GM12878 (cell line): ENCODE data around the gene EML3. TPM values are rescaled to one million over a fixed set of nuclear protein-coding genes. Genes with fewer than 3 reads are reported as not detected.

ENCODE experiments used
- ATAC-seq: fragments of 200-7000 bp; cut with Tn5 transposase; 3 replicates; pipeline ENCODE4 v1.9.1; 2020; ENCODE audit warnings: mild to moderate bottlenecking, moderate library complexity
- BruUV-seq: library from RNA; stranded (reverse); fragments of 400-500 nt; replicated peaks from 2 replicates; lab custom pipeline; 2021; lab: Mats Ljungman, UMichigan
- CTCF ChIA-PET: fragments of 300-600 bp; sonication (Branson Sonifier 250); formaldehyde crosslinking; extraction: SDS; loops from one replicate; lab custom pipeline; 2021; ENCODE audit warnings: inconsistent platforms; lab: Yijun Ruan, JAX
- POLR2A ChIA-PET: fragments of 350-600 bp; formaldehyde crosslinking; extraction: SDS; loops from one replicate; lab custom pipeline; 2021; ENCODE audit warnings: inconsistent platforms; lab: Charles Lee
- RAD21 ChIA-PET: fragments of 300-600 bp; sonication (Branson Sonifier 250); formaldehyde crosslinking; loops from one replicate; lab custom pipeline; 2023; ENCODE audit warnings: antibody characterized with exemption; ENCODE audit not compliant: unreplicated experiment; lab: Charles Lee
- SMC1A ChIA-PET: fragments of 300-600 bp; sonication (Branson Sonifier 250); formaldehyde crosslinking; loops from one replicate; lab custom pipeline; 2023; ENCODE audit not compliant: unreplicated experiment, uncharacterized antibody; lab: Charles Lee
- DNase-seq: peaks from one replicate; pipeline ENCODE4 v3.0.0-alpha.2; 2011; ENCODE audit warnings: low read depth, low spot score
- FAIRE-seq: peaks from 3 replicates; lab custom pipeline; 2011; peaks lifted over from hg19 to GRCh38; lab: Jason Lieb, UNC
- H2AFZ ChIP-seq: 2 replicates; pipeline ENCODE4 v1.6.0; 2011; ENCODE audit warnings: low read depth, low read length, control low read depth; ENCODE audit not compliant: control insufficient read depth
- H3K27ac ChIP-seq: 2 replicates; pipeline ENCODE4 v1.5.1; 2011; ENCODE audit warnings: control low read depth; ENCODE audit not compliant: control insufficient read depth, insufficient read depth
- H3K27me3 ChIP-seq, 2 experiments: replicated peaks in 1 of 2; 2 replicates each; pipeline versions ENCODE4 v1.6.0 to v1.6.1; 2011; ENCODE audit warnings: low read length in 1 of 2; ENCODE audit not compliant: control insufficient read depth in 2 of 2, insufficient read depth in 2 of 2
- H3K36me3 ChIP-seq, 2 experiments: 2 replicates each; pipeline ENCODE4 v1.5.1; 2011; ENCODE audit warnings: low read length in 1 of 2; ENCODE audit not compliant: control insufficient read depth in 2 of 2, insufficient read depth in 2 of 2
- H3K4me1 ChIP-seq: 2 replicates; pipeline ENCODE4 v1.6.1; 2011; ENCODE audit warnings: mild to moderate bottlenecking, low read length, moderate library complexity, mixed read lengths; ENCODE audit not compliant: control insufficient read depth, insufficient read depth
- H3K4me2 ChIP-seq: 2 replicates; pipeline ENCODE4 v1.6.0; 2011; ENCODE audit warnings: control low read depth; ENCODE audit not compliant: control insufficient read depth, insufficient read depth
- H3K4me3 ChIP-seq: fragments of 200-600 bp; sonication (generic); 2 replicates; pipeline ENCODE4 v1.5.1; 2016
- H3K79me2 ChIP-seq: 2 replicates; pipeline ENCODE4 v1.6.0; 2011; ENCODE audit warnings: low read length; ENCODE audit not compliant: control insufficient read depth, insufficient read depth
- H3K9ac ChIP-seq: 2 replicates; pipeline ENCODE4 v1.8.0; 2011; ENCODE audit warnings: low read length, control low read depth, mixed read lengths; ENCODE audit not compliant: control insufficient read depth, insufficient read depth
- H3K9me3 ChIP-seq: replicated peaks from 3 replicates; pipeline ENCODE4 v1.5.1; 2011; ENCODE audit warnings: mild to moderate bottlenecking, low read length; ENCODE audit not compliant: control insufficient read depth, insufficient read depth
- H4K20me1 ChIP-seq: 2 replicates; pipeline ENCODE4 v1.6.0; 2011; ENCODE audit not compliant: control insufficient read depth, insufficient read depth
- BCL11A ChIP-seq: IDR thresholded peaks from 2 replicates; pipeline ENCODE4 v1.6.1; 2011; ENCODE audit warnings: low read depth, low read length
- MXI1 ChIP-seq: fragments of 150-350 bp; IDR thresholded peaks from 2 replicates; pipeline ENCODE4 v1.6.1; 2011; ENCODE audit warnings: low read depth, mild to moderate bottlenecking, inconsistent platforms, low read length, improper control_type of control experiment
- MYB ChIP-seq: fragments of 150-350 bp; IDR thresholded peaks from 2 replicates; pipeline ENCODE4 v1.6.1; 2014; ENCODE audit warnings: mild to moderate bottlenecking, low read depth, low read length, borderline replicate concordance
- POLR2A ChIP-seq: IDR thresholded peaks from 2 replicates; pipeline ENCODE4 v1.6.1; 2011; ENCODE audit warnings: low read depth, mild to moderate bottlenecking, low read length
- REST ChIP-seq: IDR thresholded peaks from 2 replicates; pipeline ENCODE4 v1.6.1; 2012; ENCODE audit warnings: mild to moderate bottlenecking, low read depth, low read length
- WGBS: methylation state at CpG from one replicate; pipeline ENCODE4 v1.1.6; 2016; ENCODE audit warnings: low lambda C conversion rate; ENCODE audit not compliant: insufficient replicate concordance, insufficient coverage; ENCODE audit errors: missing lambda C conversion rate; 5-methylcytosine and 5-hydroxymethylcytosine counted together
- in situ Hi-C: fragments of 300-500 bp; cut with MboI; formaldehyde crosslinking; loops from 9 replicates; pipeline ENCODE4 v1.14.3; 2018; ENCODE audit warnings: mixed read lengths
- intact Hi-C: fragments of 100-400 bp; cut with micrococcal nuclease; formaldehyde crosslinking; loops from one replicate; pipeline ENCODE4 v1.14.2; 2022; ENCODE audit not compliant: unreplicated experiment
- polyA plus RNA-seq, 11 experiments: library from polyadenylated mRNA; depleted of rRNA in 4 of 11; unstranded in 6 of 11; stranded (reverse) in 5 of 11; fragments of >200 nt; fragmentation: Nextera tagmentation in 4 of 11; fragmentation: Illumina TruSeq in 1 of 11; extraction: Ambion mirVana in 4 of 11; extraction: Trizol in 1 of 11; gene quantifications; 1 replicate in 1 of 11; 2 replicates in 10 of 11; pipeline versions ENCODE4 v1.2.1 to v1.2.3, GENCODE V29; 2011 to 2016; ENCODE audit warnings: inconsistent platforms in 2 of 11, missing spikeins in 2 of 11, low read depth in 1 of 11
- total RNA-seq, 4 experiments: library from RNA; depleted of rRNA in 3 of 4; stranded (reverse); fragments of >200 nt in 3 of 4; fragmentation: Illumina TruSeq in 1 of 4; extraction: Trizol in 1 of 4; gene quantifications; 2 replicates each; pipeline versions ENCODE4 v1.2.1 to v1.2.3, GENCODE V29; 2013 to 2021
- TF ChIP-seq, protein P1 (sequence below): fragments of 450-650 bp; IDR thresholded peaks from 2 replicates; pipeline ENCODE4 v1.6.1; 2018; ENCODE audit warnings: mild to moderate bottlenecking, low read depth, moderate library complexity; ENCODE audit not compliant: partially characterized antibody

Gene EML3
- total and polyA plus RNA-seq, 10 of the 15 experiments (the other 5 are each of a cell fraction or from before 2014, with no cell fraction given) = 0.58 to 82.5 (median 24.8) TPM

GRCh38 chr11:62599901-62600300, 12.7 kb downstream of the EML3 start:
- Histone ChIP-seq H3K9me3 (no peaks in the 10 kb centered on the region), H3K4me2 (peak overlapping the region; percentile 99), H3K36me3 (peaks cover 28 to 42% of the 10 kb centered on the region in 2 experiments), H3K9ac (peak overlapping the region; percentile 99), H3K4me1 (peaks cover 19% of the 10 kb centered on the region)
- SMC1A ChIA-PET = interaction anchor here (0.6 to 3.1 kb wide), 9 partner anchors 8 to 261 kb away, joined by 3 to 30 read pairs (median 3); partner anchors contain the start of genes C11orf98 and TUT1
- in situ Hi-C loops = no loop called here
- 21% methylated on average over 5 of the region's 5 CpGs for WGBS
- TSS peak; percentile 51 for BruUV-seq
- TF ChIP-seq REST (no peak), POLR2A (0 out of 2 replicates have a peak, but pooled peaks have one; percentile 12), BCL11A (no peak), MYB (no peak), MXI1 (0 out of 2 replicates have a peak, but pooled peaks have one; percentile 28)
- TF ChIP-seq, protein P1, sequence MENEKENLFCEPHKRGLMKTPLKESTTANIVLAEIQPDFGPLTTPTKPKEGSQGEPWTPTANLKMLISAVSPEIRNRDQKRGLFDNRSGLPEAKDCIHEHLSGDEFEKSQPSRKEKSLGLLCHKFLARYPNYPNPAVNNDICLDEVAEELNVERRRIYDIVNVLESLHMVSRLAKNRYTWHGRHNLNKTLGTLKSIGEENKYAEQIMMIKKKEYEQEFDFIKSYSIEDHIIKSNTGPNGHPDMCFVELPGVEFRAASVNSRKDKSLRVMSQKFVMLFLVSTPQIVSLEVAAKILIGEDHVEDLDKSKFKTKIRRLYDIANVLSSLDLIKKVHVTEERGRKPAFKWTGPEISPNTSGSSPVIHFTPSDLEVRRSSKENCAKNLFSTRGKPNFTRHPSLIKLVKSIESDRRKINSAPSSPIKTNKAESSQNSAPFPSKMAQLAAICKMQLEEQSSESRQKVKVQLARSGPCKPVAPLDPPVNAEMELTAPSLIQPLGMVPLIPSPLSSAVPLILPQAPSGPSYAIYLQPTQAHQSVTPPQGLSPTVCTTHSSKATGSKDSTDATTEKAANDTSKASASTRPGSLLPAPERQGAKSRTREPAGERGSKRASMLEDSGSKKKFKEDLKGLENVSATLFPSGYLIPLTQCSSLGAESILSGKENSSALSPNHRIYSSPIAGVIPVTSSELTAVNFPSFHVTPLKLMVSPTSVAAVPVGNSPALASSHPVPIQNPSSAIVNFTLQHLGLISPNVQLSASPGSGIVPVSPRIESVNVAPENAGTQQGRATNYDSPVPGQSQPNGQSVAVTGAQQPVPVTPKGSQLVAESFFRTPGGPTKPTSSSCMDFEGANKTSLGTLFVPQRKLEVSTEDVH = no peak
- TF ChIP-seq, all 136 proteins: peak for 2
- intact Hi-C loops = loop anchor here (1.0 to 10.0 kb wide), 4 partner anchors 9 to 235 kb away; partner anchors contain the start of genes BSCL2, GNG3, HNRNPUL2 and STX5
- Histone ChIP-seq H3K27me3 (no peaks in the 10 kb centered on the region), H4K20me1 (no peaks in the 10 kb centered on the region; the same call in 1 of the 2 replicates), H3K27ac (peak overlapping the region; percentile 97), H2AFZ (no peak overlapping the region), H3K4me3 (peak overlapping the region; percentile 91), H3K79me2 (peaks cover 40% of the 10 kb centered on the region)
- POLR2A ChIA-PET = interaction anchor here (0.5 to 2.4 kb wide), 17 partner anchors 12 to 786 kb away, joined by 3 to 16 read pairs (median 5); partner anchors contain the start of genes B3GAT3, C11orf98, CSKMT and EEF1G
- CTCF ChIA-PET = interaction anchor here (0.9 to 2.7 kb wide), 9 partner anchors 8 to 95 kb away, joined by 3 to 27 read pairs (median 4); partner anchors contain the start of genes C11orf98, CSKMT, EEF1G and LBHD1
- no peak for DNase-seq
- no peak for ATAC-seq
- RAD21 ChIA-PET = interaction anchor here (1.1 to 3.9 kb wide), 10 partner anchors 8 to 281 kb away, joined by 3 to 36 read pairs (median 4); partner anchors contain the start of genes B3GAT3, C11orf98, CSKMT and EEF1G
- no peak for FAIRE-seq
